OCI-LY1 (cell line): ENCODE results near the gene IFT43.

Experiments
- H2AFZ ChIP-seq: fragments of 200-600 bp; sonication (generic), shearing (Covaris generic); 2 replicates; pipeline ENCODE4 v1.6.0; 2014; ENCODE audit warnings: antibody characterized with exemption, mild to moderate bottlenecking, low read length
- H3F3A ChIP-seq: fragments of 200-600 bp; sonication (generic), shearing (Covaris generic); 2 replicates; pipeline ENCODE4 v1.6.0; 2014; ENCODE audit warnings: mild to moderate bottlenecking, antibody characterized with exemption, low read length, moderate library complexity; ENCODE audit not compliant: insufficient read depth
- H3K27ac ChIP-seq: fragments of 200-600 bp; sonication (generic); 2 replicates; pipeline ENCODE4 v1.5.1; 2014; ENCODE audit warnings: low read length, mixed run types, mild to moderate bottlenecking, low read depth; ENCODE audit not compliant: poor library complexity, severe bottlenecking
- H3K27me3 ChIP-seq: fragments of 200-600 bp; sonication (generic); 2 replicates; pipeline ENCODE4 v1.6.0; 2014; ENCODE audit warnings: antibody characterized with exemption, mild to moderate bottlenecking, low read length, moderate library complexity; ENCODE audit not compliant: insufficient read depth
- H3K36me3 ChIP-seq: fragments of 200-600 bp; sonication (generic); 2 replicates; pipeline ENCODE4 v1.6.1; 2014; ENCODE audit warnings: mild to moderate bottlenecking, antibody characterized with exemption, low read length, moderate library complexity, mixed read lengths; ENCODE audit not compliant: insufficient read depth
- H3K4me1 ChIP-seq: fragments of 200-600 bp; sonication (generic); 2 replicates; pipeline ENCODE4 v1.5.1; 2014; ENCODE audit warnings: mild to moderate bottlenecking, low read length, moderate library complexity; ENCODE audit not compliant: insufficient read depth, severe bottlenecking
- H3K4me2 ChIP-seq: fragments of 200-600 bp; sonication (generic), shearing (Covaris generic); 2 replicates; pipeline ENCODE4 v1.6.1; 2014; ENCODE audit warnings: low read length
- H3K4me3 ChIP-seq: fragments of 200-600 bp; sonication (generic); 2 replicates; pipeline ENCODE4 v1.5.1; 2014; ENCODE audit warnings: low read length, low read depth, mild to moderate bottlenecking, mixed read lengths; ENCODE audit not compliant: poor library complexity, severe bottlenecking
- H3K79me2 ChIP-seq: fragments of 200-600 bp; shearing (Covaris generic); 2 replicates; pipeline ENCODE4 v1.6.1; 2016; ENCODE audit warnings: mixed run types, low read length, mixed read lengths; ENCODE audit not compliant: insufficient read depth
- H3K9ac ChIP-seq: fragments of 200-600 bp; sonication (generic), shearing (Covaris generic); 2 replicates; pipeline ENCODE4 v1.6.1; 2014; ENCODE audit warnings: mild to moderate bottlenecking, low read length, mixed read lengths
- H3K9me2 ChIP-seq: fragments of 200-600 bp; sonication (generic), shearing (Covaris generic); 2 replicates; pipeline ENCODE4 v1.6.1; 2014; ENCODE audit warnings: low read depth, mild to moderate bottlenecking, low read length, mixed read lengths
- H3K9me3 ChIP-seq: fragments of 200-600 bp; shearing (Covaris generic); 2 replicates; pipeline ENCODE4 v1.6.1; 2014; ENCODE audit warnings: low read length, mixed read lengths
- H4K20me1 ChIP-seq: fragments of 200-600 bp; sonication (generic), shearing (Covaris generic); 2 replicates; pipeline ENCODE4 v1.6.0; 2016; ENCODE audit warnings: mild to moderate bottlenecking, low read length; ENCODE audit not compliant: insufficient read depth
- CTCF ChIP-seq: fragments of 200-600 bp; sonication (generic), shearing (Covaris generic); IDR thresholded peaks from 2 replicates; pipeline ENCODE4 v1.5.1; 2017; ENCODE audit warnings: mild to moderate bottlenecking, antibody characterized with exemption, low read length, moderate library complexity, mixed read lengths
- EZH2 ChIP-seq: fragments of 200-600 bp; sonication (generic), shearing (Covaris generic); IDR thresholded peaks from 2 replicates; pipeline ENCODE4 v1.8.0; 2017; ENCODE audit warnings: borderline replicate concordance, mixed run types, mild to moderate bottlenecking, antibody characterized with exemption, low read length, moderate library complexity, mixed read lengths

IFT43 gene

GRCh38 chr14:76073717-76074116 is 88.2 kb downstream of the IFT43 start:
- Histone ChIP-seq H2AFZ (no peak overlapping the region), H3K79me2 (no peaks in the 10 kb centered on the region), H3K27ac (no peak overlapping the region), H3K4me1 (no peaks in the 10 kb centered on the region), H3K27me3 (no peaks in the 10 kb centered on the region), H3K9ac (no peak overlapping the region), H3K36me3 (no peaks in the 10 kb centered on the region), H3K9me2 (no peaks in the 10 kb centered on the region), H3K9me3 (no peaks in the 10 kb centered on the region), H4K20me1 (no peaks in the 10 kb centered on the region), H3K4me3 (no peak overlapping the region), H3F3A (no peaks in the 10 kb centered on the region), H3K4me2 (no peak overlapping the region)
- TF ChIP-seq CTCF (no peak), EZH2 (no peak)

- H3K79me2 ChIP-seq: no peaks in the 10 kb centered on the region
- no peaks in the 10 kb centered on the region for H3K36me3 ChIP-seq
- H4K20me1 ChIP-seq: no peaks in the 10 kb centered on the region
- H3K9ac ChIP-seq: no peak overlapping the region
- H3K9me3 ChIP-seq: no peaks in the 10 kb centered on the region
- H3K4me3 ChIP-seq: no peak overlapping the region
- no peak overlapping the region for H3K27ac ChIP-seq
- no peaks in the 10 kb centered on the region for H3K4me1 ChIP-seq
- no peaks in the 10 kb centered on the region for H3K27me3 ChIP-seq
- no peak overlapping the region for H2AFZ ChIP-seq
- H3K9me2 ChIP-seq: no peaks in the 10 kb centered on the region
- H3K4me2 ChIP-seq: no peak overlapping the region
- H3F3A ChIP-seq: no peaks in the 10 kb centered on the region
- TF ChIP-seq CTCF: no peak
- no peak for TF ChIP-seq EZH2
Measured at GRCh38 chr14:76077340-76077739, 91.8 kb downstream of the IFT43 start.

- H3K4me1 ChIP-seq: no peaks in the 10 kb centered on the region
- H3K9me3 ChIP-seq: no peaks in the 10 kb centered on the region
- no peak overlapping the region for H2AFZ ChIP-seq
- no peak overlapping the region for H3K27ac ChIP-seq
- no peaks in the 10 kb centered on the region for H3F3A ChIP-seq
- no peaks in the 10 kb centered on the region for H3K36me3 ChIP-seq
- H3K9me2 ChIP-seq: no peaks in the 10 kb centered on the region
- TF ChIP-seq CTCF (no peak), EZH2 (no peak)
- no peaks in the 10 kb centered on the region for H3K27me3 ChIP-seq
- no peak overlapping the region for H3K4me3 ChIP-seq
- no peak overlapping the region for H3K9ac ChIP-seq
- H3K4me2 ChIP-seq: no peak overlapping the region
- H4K20me1 ChIP-seq: no peaks in the 10 kb centered on the region
- H3K79me2 ChIP-seq: no peaks in the 10 kb centered on the region
Measured at GRCh38 chr14:76078501-76078900, 92.9 kb downstream of the IFT43 start.
